HG03175 (cell line): ENCODE measurements around the gene EVC.

Experiments used
- ATAC-seq: cut with Tn5 transposase; IDR thresholded peaks from one replicate; pipeline ENCODE4 v1.9.1; 2021; ENCODE audit warnings: mild to moderate bottlenecking, moderate library complexity; ENCODE audit not compliant: unreplicated experiment

Gene EVC

GRCh38 chr4:5783486-5783885 is 72.5 kb downstream of the EVC start:
- ATAC-seq = no peak

DNA sequence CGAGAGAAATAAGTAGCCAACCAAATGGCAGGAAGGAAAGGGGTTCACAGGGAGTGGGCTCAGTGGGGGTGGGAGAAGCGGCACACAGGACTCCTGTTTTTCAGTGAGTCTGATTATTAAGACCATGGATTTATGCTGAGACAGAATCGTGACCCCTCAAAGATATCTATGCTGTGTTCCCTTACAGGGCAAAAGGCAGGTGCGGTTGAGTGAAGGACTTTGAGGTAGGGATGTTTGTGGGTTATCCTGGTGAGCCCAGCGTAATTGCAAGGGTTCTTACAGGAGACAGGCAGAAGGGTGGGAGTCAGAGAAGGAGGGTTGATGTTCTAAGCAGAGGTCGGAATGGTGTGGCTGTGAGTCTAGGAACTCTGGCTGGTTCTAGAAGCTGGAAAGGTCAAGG is 73.0 kb downstream of the EVC start:
- ATAC-seq = no peak

DNA sequence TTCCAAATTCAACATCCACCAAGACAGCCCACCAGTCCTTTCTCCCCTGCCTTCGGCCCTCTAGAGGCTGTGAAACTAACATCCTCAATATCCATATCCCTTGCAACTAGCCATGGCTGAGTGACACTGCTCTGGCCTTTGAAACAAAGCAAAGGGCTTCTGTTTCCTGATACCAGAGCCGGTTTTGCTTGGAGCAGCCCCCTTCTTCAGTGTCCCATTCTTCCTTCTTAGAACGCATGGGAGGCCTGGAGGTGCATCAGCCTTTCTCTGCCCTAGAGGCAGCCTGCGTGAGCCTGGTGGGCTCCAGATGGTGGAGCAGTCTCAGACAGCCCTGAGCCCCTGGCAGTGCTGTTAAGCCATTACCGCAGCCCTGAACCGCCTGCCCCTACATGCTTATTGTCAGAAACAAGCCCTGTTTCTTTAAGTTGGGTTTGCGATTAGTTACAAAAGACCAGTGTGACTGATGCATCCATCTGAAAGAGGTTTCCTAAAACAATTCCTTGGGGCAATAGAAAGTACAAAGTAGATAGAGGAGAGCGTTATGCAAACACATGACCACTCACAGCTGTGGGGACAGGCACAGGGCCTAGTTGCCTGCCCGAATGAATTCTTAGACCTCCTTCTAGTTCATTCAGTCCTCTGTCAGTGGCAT is 74.1 kb downstream of the EVC start:
- ATAC-seq = no peak

DNA sequence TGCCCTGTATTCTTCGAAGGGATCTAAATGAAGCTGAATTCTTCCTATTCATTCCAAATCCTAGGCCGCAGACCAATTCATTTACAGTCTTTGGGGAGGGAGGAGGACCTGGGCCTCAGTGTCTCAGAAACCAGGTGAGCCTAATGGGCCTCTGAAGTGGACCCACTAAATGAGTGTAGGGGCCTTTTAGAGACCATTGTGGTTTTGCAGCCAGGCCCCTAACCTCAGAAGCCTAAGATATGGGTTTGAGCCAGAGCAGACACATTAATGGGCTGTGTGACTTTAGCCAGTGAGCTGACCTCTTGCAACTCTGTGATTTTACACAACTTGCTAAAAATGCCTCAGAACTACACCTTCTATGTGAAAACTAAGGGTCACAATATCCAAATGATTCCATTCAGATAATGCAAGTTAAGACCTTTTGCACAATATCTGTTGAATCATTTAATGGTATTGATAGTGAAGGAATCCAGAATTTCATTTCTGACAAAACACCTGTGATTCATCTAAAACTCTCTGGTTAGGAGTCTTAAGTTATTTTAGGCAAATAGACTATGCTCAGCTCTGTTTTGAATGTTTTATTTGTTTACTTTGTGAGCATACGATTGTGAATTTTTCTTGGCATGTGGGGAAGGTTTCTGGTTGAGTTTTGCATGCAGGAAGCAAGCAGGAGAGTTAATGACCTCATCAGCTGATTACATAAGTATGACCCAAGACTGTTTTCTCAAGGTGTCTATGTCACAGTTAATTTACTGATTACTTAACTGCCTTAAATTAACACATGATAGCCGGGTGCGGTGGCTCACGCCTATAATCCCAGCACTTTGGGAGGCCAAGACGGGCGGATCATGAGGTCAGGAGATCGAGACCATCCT is 75.0 kb downstream of the EVC start:
- ATAC-seq = no peak

DNA sequence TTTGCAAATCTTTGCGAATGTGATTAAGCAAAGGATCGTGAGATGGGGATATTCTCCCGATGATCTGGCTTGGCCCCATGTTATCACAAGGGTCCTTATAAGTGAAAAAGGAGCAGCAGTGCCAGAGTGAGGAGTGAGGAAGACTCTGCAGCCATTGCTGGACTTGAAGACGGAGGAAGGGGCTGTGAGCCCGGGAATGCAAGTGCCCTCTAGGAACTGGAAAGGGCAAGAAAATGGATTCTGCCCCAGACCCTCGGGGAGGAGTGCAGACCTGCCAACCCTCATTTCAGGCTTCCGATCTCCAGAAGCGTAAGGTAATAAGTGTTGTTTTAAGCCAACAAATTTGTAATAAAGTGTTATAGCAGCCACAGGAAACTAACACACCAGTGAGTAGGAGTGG is 76.3 kb downstream of the EVC start:
- ATAC-seq = no peak

DNA sequence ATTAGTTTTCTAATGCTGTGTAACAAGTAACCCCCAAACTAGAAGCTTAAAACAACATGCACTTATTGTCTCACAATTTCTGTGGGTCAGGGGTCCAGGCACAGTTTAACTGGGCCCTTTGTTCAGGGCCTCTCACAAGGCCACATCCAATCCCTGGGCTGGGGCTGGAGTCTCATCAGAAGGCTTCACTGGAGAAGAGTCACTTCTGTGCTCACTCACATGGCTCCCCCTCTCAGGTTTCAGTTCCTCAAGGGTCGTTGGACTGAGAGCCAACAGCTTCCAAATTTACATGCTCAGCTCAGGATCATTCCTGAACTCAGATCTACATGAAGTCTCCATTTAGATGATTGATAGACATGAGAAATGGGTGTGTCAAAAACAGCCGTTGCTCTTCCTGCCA is 77.1 kb downstream of the EVC start:
- ATAC-seq = no peak

DNA sequence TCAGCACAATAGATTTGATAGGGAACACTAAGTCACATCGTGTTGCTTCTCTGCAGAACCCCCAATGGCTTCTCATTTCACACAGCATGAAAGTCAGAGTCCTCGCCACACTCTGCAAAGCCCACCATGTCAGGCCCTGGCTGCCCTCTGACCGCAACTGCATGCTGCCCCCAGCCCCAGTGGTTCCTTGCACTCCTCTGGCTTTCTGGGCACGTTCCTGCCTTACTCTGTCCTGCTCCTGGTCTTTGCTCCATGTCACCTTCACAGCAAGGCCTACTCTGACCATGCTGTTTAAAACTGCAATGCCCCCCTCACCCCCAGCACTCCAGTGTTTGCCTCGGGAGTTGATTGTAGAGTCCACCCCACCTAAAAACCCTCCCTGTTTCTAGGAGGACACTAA is 78.1 kb downstream of the EVC start:
- no peak for ATAC-seq

- no peak for ATAC-seq
Measured at GRCh38 chr4:5790546-5790857, 79.5 kb downstream of the EVC start.

DNA sequence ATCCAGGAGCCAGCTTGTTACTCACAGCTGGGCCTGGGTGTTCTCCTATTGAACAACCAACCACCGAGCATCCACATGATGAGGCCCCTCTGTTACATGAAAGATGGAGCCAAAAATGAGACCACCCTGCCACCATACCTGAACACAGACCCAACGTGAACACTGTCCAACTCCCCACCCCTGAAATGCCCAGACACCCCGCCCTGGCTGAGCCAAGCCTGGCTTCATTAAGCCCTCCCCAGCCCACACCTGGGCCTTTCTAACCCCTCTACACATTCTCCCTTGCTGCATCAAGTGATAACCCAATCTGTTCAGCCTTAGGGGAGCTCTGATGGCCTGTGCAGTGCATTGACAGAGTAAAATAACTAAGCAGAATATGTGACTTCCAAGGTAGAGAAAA is 80.7 kb downstream of the EVC start:
- ATAC-seq = no peak

- no peak for ATAC-seq
Measured at GRCh38 chr4:5793514-5793913, 82.5 kb downstream of the EVC start.

- ATAC-seq = no peak
Measured at GRCh38 chr4:5795580-5795979, 84.6 kb downstream of the EVC start.

DNA sequence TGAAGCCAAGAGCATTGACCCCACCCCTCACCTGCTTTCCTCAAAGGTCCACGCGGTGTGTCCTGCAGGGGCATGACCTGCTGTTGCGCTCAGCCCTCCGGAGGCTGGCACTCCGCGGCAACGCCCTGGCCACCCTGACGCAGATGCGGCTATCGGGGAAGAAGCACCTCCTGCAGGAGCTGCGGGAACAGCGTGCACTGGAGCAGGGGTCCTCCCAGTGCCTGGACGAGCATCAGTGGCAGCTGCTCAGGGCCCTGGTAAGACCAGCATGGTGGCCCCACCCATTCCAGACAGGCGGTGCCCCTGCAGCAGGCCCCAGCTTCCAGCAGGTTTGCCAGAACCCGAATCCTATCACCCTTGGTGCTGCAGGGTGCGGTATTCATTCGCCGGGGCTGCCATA is 86.0 kb downstream of the EVC start:
- no peak for ATAC-seq

- ATAC-seq = no peak
Measured at GRCh38 chr4:5797866-5798265, 86.9 kb downstream of the EVC start.

DNA sequence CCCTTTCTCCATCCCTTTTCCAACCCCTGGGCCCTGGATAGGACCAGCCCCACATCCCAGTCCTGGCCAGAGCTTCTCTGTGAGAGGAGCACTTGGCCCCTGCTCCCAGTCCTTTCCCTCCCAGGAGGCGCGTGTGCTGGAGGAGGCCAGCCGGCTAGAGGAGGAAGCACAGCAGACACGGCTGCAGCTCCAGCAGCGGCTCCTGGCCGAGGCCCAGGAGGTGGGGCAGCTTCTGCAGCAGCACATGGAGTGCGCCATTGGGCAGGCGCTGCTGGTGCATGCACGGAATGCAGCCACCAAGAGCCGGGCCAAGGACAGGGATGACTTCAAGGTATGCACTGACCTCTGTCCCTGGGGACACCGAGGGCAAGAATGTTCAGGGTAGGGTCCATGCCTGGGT is 87.5 kb downstream of the EVC start:
- no peak for ATAC-seq

GRCh38 chr4:5798946-5799345 is 87.9 kb downstream of the EVC start:
- no peak for ATAC-seq

GRCh38 chr4:5799406-5799805 is 88.4 kb downstream of the EVC start:
- no peak for ATAC-seq

DNA sequence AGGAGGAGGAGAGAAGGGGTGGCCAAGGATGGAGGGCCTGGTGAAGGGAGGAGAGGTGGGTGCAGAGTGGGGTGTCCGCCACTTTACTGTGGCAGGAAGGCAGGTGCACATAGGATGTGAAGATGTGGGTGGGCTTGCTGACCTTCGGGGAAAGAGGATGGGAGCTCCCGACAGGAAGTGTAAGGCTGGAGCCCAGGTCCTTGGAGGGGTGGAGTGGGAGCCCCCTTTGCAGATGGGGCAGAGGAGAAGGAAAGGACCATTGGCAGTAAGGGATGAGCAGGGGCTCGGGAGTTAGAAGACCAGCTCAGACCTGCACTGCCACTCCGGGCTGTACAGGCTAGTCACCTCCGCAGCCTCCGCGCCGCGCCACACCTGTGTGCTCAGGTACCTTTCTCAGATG is 89.5 kb downstream of the EVC start:
- ATAC-seq = no peak

DNA sequence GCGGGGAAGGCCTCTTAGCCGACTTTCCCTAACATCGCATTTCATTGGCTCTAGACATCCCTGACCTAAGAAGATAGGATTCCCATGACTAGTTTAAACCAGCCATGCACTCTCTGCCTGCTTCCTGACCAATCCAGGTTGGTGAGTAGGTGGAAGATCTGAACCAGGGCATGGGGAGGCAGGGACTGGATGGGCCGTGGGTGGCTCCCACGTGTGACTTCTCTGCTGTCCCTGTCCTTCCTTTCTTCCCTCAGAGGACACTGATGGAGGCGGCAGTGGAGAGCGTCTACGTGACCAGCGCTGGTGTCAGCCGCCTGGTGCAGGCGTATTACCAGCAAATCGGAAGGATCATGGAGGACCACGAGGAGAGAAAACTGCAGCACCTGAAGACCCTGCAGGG is 90.7 kb downstream of the EVC start:
- ATAC-seq = no peak

- ATAC-seq = no peak
Measured at GRCh38 chr4:5802565-5802964, 91.6 kb downstream of the EVC start.

- ATAC-seq = no peak
Measured at GRCh38 chr4:5804656-5805055, 93.7 kb downstream of the EVC start.

- ATAC-seq = no peak
Measured at GRCh38 chr4:5805270-5805669, 94.3 kb downstream of the EVC start.

DNA sequence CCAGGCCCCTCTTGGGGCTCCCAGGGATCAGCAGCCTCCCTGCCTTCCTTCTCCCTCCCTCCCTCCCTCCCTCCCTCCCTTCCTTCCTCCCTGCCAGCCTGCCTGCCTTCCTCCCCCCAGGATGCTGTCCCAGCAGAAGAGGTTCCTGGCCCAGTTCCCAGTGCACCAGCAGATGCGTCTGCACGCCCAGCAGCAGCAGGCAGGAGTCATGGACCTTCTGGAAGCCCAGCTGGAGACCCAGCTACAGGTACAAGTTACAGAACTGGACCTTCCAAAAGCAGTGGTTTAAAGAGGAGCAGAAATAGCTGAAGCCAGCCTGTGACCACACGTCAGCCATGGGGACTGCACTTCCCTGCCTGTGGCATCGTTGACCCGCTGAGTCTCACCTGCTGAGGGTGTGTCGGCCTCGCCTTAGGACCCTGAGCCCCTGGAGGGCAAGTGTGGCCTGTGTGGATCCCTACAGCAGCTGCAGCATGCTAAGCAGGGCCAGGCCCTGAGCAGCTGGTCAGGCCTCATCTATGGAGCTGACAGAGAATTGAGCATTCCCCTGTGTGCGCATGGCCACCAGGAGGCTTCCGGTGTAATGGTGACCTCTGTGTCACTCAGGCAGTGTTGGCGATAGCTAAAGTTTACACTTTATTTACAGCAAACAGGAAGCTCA is 97.2 kb downstream of the EVC start:
- ATAC-seq = no peak
